ENCODE measurements around the gene SIRPA.

The SIRPA gene

GRCh38 chr20:1971893-1972586 lies 76.8 kb downstream of the SIRPA start:
- in situ Hi-C loops (cut with HindIII; ENCODE audit: low sequenced_read_pairs) = loop anchor here (10.0 kb wide), 2 partner anchors 173 to 363 kb away; no protein-coding TSS in a partner anchor

DNA sequence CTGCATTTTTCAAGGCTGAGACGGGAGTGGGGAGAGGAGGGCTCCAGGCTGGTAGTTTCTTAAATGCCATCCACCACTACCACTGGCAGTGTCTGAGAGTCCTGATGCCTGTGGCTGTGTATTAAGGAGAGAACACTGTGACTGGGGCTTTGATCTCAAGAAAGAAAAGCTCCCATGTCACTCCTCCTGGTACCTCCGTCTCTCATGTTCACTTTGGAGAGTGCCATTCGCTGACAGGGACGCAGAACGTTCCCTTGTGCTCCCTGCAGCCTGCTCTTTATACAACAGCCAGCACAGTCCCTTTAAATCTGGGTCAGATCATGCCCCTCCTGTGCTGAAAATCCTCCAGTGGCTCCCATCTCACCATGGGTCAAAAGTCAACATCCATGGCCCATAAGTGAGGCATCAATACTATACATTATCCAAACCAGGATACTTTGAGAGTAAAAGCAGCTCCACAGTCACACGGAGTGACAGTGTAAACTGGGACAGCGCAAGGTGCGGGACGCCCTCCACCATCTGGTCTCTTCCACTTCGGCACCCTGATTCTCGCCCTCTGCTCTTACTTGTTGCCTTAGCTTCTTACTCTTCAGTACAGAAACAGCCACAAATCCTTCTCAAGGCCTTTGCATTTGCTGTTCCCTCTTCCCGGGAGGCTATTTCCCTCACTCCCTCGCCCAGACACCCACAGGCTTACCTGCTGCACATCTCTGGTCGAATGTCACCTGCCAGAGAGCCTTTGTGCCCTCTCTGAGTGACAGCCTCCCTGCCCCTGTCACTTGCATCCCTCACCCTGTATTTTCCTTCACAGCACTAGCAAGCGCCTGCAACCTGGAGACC lies 78.6 kb downstream of the SIRPA start:
- in situ Hi-C loops (cut with HindIII; ENCODE audit: low sequenced_read_pairs) = loop anchor here (10.0 kb wide), 2 partner anchors 171 to 361 kb away; no protein-coding TSS in a partner anchor

- in situ Hi-C loops (cut with HindIII; ENCODE audit: low sequenced_read_pairs) = loop anchor here (5.0 to 10.0 kb wide), 4 partner anchors 67 to 360 kb away; no protein-coding TSS in a partner anchor
Measured at GRCh38 chr20:1975291-1975690, 80.1 kb downstream of the SIRPA start.

GRCh38 chr20:1979106-1979778 lies 84.0 kb downstream of the SIRPA start:
- in situ Hi-C loops (cut with HindIII; ENCODE audit: low sequenced_read_pairs) = loop anchor here (5.0 to 10.0 kb wide), 4 partner anchors 63 to 356 kb away; no protein-coding TSS in a partner anchor

- in situ Hi-C loops (cut with HindIII; ENCODE audit: low sequenced_read_pairs) = no loop called here
Measured at GRCh38 chr20:1982686-1983085, 87.5 kb downstream of the SIRPA start.

DNA sequence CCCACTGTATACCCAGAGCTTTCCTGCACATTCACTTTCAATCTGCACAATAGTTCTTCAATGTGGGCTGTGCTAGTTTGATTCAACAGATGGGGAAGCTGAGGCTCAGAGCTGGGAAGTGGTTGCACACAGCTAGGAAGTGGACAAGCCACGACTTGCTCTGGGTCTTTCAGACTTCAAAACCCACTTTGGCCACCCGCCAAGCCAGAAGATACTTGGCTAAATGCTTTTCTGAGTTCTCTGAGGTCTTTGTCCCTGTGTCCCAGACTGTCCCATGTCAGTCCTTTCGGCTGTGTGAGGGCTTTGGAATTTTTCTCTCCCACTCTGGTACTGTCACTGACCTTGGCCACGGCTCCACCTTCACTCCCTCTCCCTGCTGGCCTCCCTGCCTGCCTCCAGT lies 88.1 kb downstream of the SIRPA start:
- in situ Hi-C loops (cut with HindIII; ENCODE audit: low sequenced_read_pairs) = no loop called here

GRCh38 chr20:1987826-1988225 lies 92.6 kb downstream of the SIRPA start:
- in situ Hi-C loops (cut with HindIII; ENCODE audit: low sequenced_read_pairs) = no loop called here
